Heart right ventricle (tissue), 16 donors: ENCODE measurements around the gene CIBAR2. TPM values are rescaled to one million over a fixed set of nuclear protein-coding genes. Genes with fewer than 3 reads are reported as not detected.

Experiments
- ATAC-seq, 8 donors: fragments of 200-7000 bp; cut with Tn5 transposase; one replicate each; pipeline ENCODE4 v1.9.1; 2020; ENCODE audit warnings: mild to moderate bottlenecking in 8 of 8, moderate library complexity in 8 of 8, moderate number of reproducible peaks in 1 of 8
- DNase-seq, 2 donors: peaks; one replicate each; pipeline ENCODE4 v3.0.0-alpha.2; 2020
- H3K27ac ChIP-seq, 10 donors: fragments of 200-600 bp; sonication (generic) in 2 of 10; one replicate each; pipeline versions ENCODE4 v1.5.0 to v1.8.0; 2020 to 2022; ENCODE audit warnings: mild to moderate bottlenecking in 3 of 10
- H3K27me3 ChIP-seq, 7 donors: fragments of 200-600 bp; one replicate each; pipeline ENCODE4 v1.8.0; 2021 to 2022; ENCODE audit warnings: mild to moderate bottlenecking in 2 of 7
- H3K36me3 ChIP-seq, 9 donors: fragments of 200-600 bp; sonication (generic) in 1 of 9; one replicate each; pipeline versions ENCODE4 v1.5.0 to v1.8.0; 2020 to 2022; ENCODE audit warnings: mild to moderate bottlenecking in 2 of 9
- H3K4me1 ChIP-seq, 9 donors: fragments of 200-600 bp; sonication (generic) in 1 of 9; one replicate each; pipeline versions ENCODE4 v1.5.0 to v1.8.0; 2020 to 2022; ENCODE audit warnings: mild to moderate bottlenecking in 4 of 9
- H3K4me3 ChIP-seq, 10 donors: fragments of 200-600 bp; sonication (generic) in 2 of 10; one replicate each; pipeline versions ENCODE4 v1.5.0 to v1.8.0; 2020 to 2022; ENCODE audit warnings: mild to moderate bottlenecking in 7 of 10, moderate library complexity in 2 of 10
- H3K9me3 ChIP-seq, 11 donors: fragments of 200-600 bp in 10 of 11; sonication (generic) in 2 of 11; one replicate each; pipeline versions ENCODE4 v1.5.0 to v1.8.0; 2013 to 2022; ENCODE audit warnings: mild to moderate bottlenecking in 2 of 11, control low read depth in 1 of 11, moderate library complexity in 1 of 11
- CTCF ChIP-seq, 9 donors: fragments of 200-600 bp; sonication (generic) in 2 of 9; IDR thresholded peaks; one replicate each; pipeline versions ENCODE4 v1.5.0 to v1.8.0; 2021 to 2022; ENCODE audit warnings: antibody characterized with exemption in 9 of 9, mild to moderate bottlenecking in 5 of 9, moderate library complexity in 1 of 9
- WGBS, 2 donors: extraction: QIAGEN DNeasy Blood & Tissue Kit; methylation state at CpG; one replicate each; pipeline ENCODE4 v1.1.7; 2013; ENCODE audit warnings: inconsistent platforms in 1 of 2; 5-methylcytosine and 5-hydroxymethylcytosine counted together
- intact Hi-C, 10 donors: fragments of 100-400 bp; cut with DNase I; formaldehyde crosslinking; loops; one replicate each; pipeline versions ENCODE4 v1.11.1 to v1.14.2; 2022
- polyA plus RNA-seq, 2 donors: library from polyadenylated mRNA; stranded (reverse); fragments of 200-250 nt; gene quantifications; one replicate each; pipeline ENCODE4 v1.2.3, GENCODE V29; 2013
- total RNA-seq, 10 donors: library from RNA; stranded (reverse); fragmentation: NEBNext Ultra II Directional in 3 of 10; extraction: Animal tissue kit (Norgen Biotek cat#: 25700) in 3 of 10; gene quantifications; one replicate each; pipeline versions ENCODE4 v1.2.1 to v1.2.4, GENCODE V29; 2021 to 2023
- donor health status: Arrhythmogenic right ventricular cardiomyopathy.
- donor health status: ischemic (EF 13 %, LVEDD 7.1; RV severe dilation, severe dysfunction).
- donor health status: healthy with polysubstance abuse.
- donor health status: DM: no; HTN: yes; CAD: no.
- donor health status: DM: no; HTN: no; CAD: no.
- donor health status: ischemic (EF 25% LVEDD 6.9; RV normal size, moderate dysfunction).
- donor health status: ischemic (EF 25% LVEDD 5.7; RV mildly dilated, moderate dysfunction).
- donor health status: healthy.
- donor health status: DM: yes; HTN: yes; CAD: no.
- donor health status: Ischemic cardiomyopathy.
- donor health status: ischemic (EF 35%, LVEDD 5.7; RV mildly dilated, moderate dysfunction).
- donor health status: nonischemic (EF 11% LVEDD 7.7; RV severe dilation, severe dysfunction).
- donor health status: DM: yes; HTN: yes; CAD: no.
- donor health status: PGD.
- donor health status: ischemic (EF 29% LVEDD 5.4; RV normal size, mild dysfunction).
- donor health status: nonischemic (EF 23%, LVEDD 6.1; RV moderate dilation, normal function).

Gene CIBAR2
- total and polyA plus RNA-seq, 12 donors = not detected

GRCh38 chr16:85096921-85097320, 15.4 kb downstream of the CIBAR2 start:
- H3K36me3 ChIP-seq = no peaks in the 10 kb centered on the region
- H3K4me3 ChIP-seq = no peak overlapping the region
- WGBS, 2 donors = 80 to 87% methylated on average over 9 of the region's 9 CpGs
- H3K9me3 ChIP-seq = no peaks in the 10 kb centered on the region
- peaks cover 0 to 3% (median 0%) of the 10 kb centered on the region in 9 donors for H3K4me1 ChIP-seq
- no peak for DNase-seq
- TF ChIP-seq CTCF (IDR thresholded peaks at IDR 0.05) = no peak
- peaks cover 0 to 37% (median 22%) of the 10 kb centered on the region in 7 donors for H3K27me3 ChIP-seq
- no peak for ATAC-seq
- H3K27ac ChIP-seq = no peak overlapping the region
- intact Hi-C loops = no loop called here

- peaks cover 0 to 37% (median 22%) of the 10 kb centered on the region in 7 donors for H3K27me3 ChIP-seq
- no peak for ATAC-seq
- TF ChIP-seq CTCF (IDR thresholded peaks at IDR 0.05) = no peak
These were observed 17.5 kb downstream of the CIBAR2 start for GRCh38 chr16:85094812-85095211.

GRCh38 chr16:85094176-85094805, 18.0 kb downstream of the CIBAR2 start:
- TF ChIP-seq CTCF (IDR thresholded peaks at IDR 0.05) = no peak
- no peak overlapping the region for H3K4me3 ChIP-seq
- 78 to 87% methylated on average over 12 of the region's 12 CpGs for WGBS, 2 donors
- H3K9me3 ChIP-seq = no peaks in the 10 kb centered on the region
- H3K36me3 ChIP-seq = peaks cover 0 to 1% (median 0%) of the 10 kb centered on the region in 9 donors
- ATAC-seq (no peak), DNase-seq (no peak)
- no peak overlapping the region for H3K27ac ChIP-seq
- H3K4me1 ChIP-seq = peaks cover 6 to 25% (median 16%) of the 10 kb centered on the region in 9 donors
- H3K27me3 ChIP-seq = peaks cover 0 to 37% (median 22%) of the 10 kb centered on the region in 7 donors
- intact Hi-C loops = no loop called here

More at GRCh38 chr16:85094812-85095211, 17.5 kb downstream of the CIBAR2 start:
- H3K9me3 ChIP-seq = no peaks in the 10 kb centered on the region
- peaks cover 6 to 20% (median 11%) of the 10 kb centered on the region in 9 donors for H3K4me1 ChIP-seq
- H3K4me3 ChIP-seq = no peak overlapping the region
- no peak for DNase-seq
- WGBS, 2 donors = 77 to 79% methylated on average over 12 of the region's 12 CpGs
- H3K27ac ChIP-seq = no peak overlapping the region
- H3K36me3 ChIP-seq = no peaks in the 10 kb centered on the region
- intact Hi-C loops = no loop called here

- no peak overlapping the region for H3K27ac ChIP-seq
- TF ChIP-seq CTCF (IDR thresholded peaks at IDR 0.05) = no peak
- H3K4me1 ChIP-seq = peaks cover 6 to 31% (median 20%) of the 10 kb centered on the region in 9 donors
- intact Hi-C loops = no loop called here
- peaks cover 0 to 7% (median 0%) of the 10 kb centered on the region in 9 donors for H3K36me3 ChIP-seq
- H3K27me3 ChIP-seq = peaks cover 0 to 37% (median 22%) of the 10 kb centered on the region in 7 donors
- no peaks in the 10 kb centered on the region for H3K9me3 ChIP-seq
- DNase-seq (no peak), ATAC-seq (no peak)
- WGBS, 2 donors = 85 to 86% methylated on average over 13 of the region's 13 CpGs
- no peak overlapping the region for H3K4me3 ChIP-seq
These were observed 18.6 kb downstream of the CIBAR2 start for GRCh38 chr16:85093705-85094104.
